Activated T-helper 1 cell treated with anti-CD3 and anti-CD28 coated beads, Interleukin-12 subunit alpha, Interleukin-12 subunit beta, Interleukin-2, Interleukin-4 antibody, amounts not matched to agents 30 ng/mL and 10 ng/mL and 1 ng/mL, durations not matched to agents 14 hours and 24 hours and 36 hours (primary cell): ENCODE measurements around the gene YARS1. TPM values are rescaled to one million over a fixed set of nuclear protein-coding genes. Genes with fewer than 3 reads are reported as not detected.
"Not testable (repeated sequence)": the region's sequence is repeated elsewhere in the genome, so short reads cannot be mapped to it uniquely, and the experiment has no call there.

Experiments
- DNase-seq: peaks from one replicate; pipeline ENCODE4 v3.0.0; 2021; ENCODE audit warnings: low spot score
- H3K27ac Mint-ChIP-seq: one replicate; pipeline ENCODE4 v1.8.0; 2021; ENCODE audit warnings: mild to moderate bottlenecking, mixed read lengths
- H3K27me3 Mint-ChIP-seq: one replicate; pipeline ENCODE4 v1.8.0; 2022; ENCODE audit warnings: mild to moderate bottlenecking, moderate library complexity, mixed read lengths; ENCODE audit not compliant: insufficient read depth
- H3K36me3 Mint-ChIP-seq: one replicate; pipeline ENCODE4 v1.8.0; 2021; ENCODE audit warnings: low read depth, mixed read lengths
- H3K4me1 Mint-ChIP-seq: one replicate; pipeline ENCODE4 v1.8.0; 2021; ENCODE audit warnings: low read depth, mixed read lengths
- H3K4me3 Mint-ChIP-seq: one replicate; pipeline ENCODE4 v1.8.0; 2021; ENCODE audit warnings: mild to moderate bottlenecking, moderate library complexity, mixed read lengths
- H3K9me3 Mint-ChIP-seq: one replicate; pipeline ENCODE4 v1.8.0; 2021; ENCODE audit warnings: mixed read lengths
- intact Hi-C: fragments of 100-400 bp; cut with micrococcal nuclease; formaldehyde crosslinking; loops from one replicate; pipeline ENCODE4 v1.15.1; 2024
- total RNA-seq: library from RNA; stranded (reverse); gene quantifications from 2 replicates; pipeline ENCODE4 v1.2.3, GENCODE V29; 2022

The YARS1 gene
- total RNA-seq, 1 donor from 2014 or later, result 205 TPM

DNA sequence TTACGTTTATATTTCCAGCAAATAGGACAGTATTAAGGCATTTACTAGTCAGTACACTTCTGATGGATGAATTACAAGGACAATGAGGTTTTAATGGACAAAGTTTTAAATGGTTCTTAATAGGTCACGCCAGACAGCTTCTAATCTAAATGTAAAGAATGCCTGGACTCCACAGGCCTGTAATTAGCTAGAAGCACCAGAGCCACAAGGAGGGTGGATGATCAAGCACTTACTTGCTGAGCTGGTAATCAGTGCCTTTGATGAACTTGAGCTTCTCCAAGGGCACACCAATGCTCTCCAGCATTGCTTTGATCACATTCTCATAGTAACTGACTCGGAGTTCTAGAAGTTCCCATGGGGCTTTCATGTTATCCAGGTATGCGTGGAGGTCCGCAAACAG is 6.8 kb downstream of the YARS1 start:
- Mint-ChIP-seq H3K4me3 (no peak overlapping the region), H3K9me3 (no peaks in the 10 kb centered on the region), H3K36me3 (peaks cover 70% of the 10 kb centered on the region), H3K27ac (no peak overlapping the region), H3K4me1 (peaks cover 67% of the 10 kb centered on the region), H3K27me3 (no peaks in the 10 kb centered on the region)
- intact Hi-C loops, result no loop called here
- no peak for DNase-seq

DNA sequence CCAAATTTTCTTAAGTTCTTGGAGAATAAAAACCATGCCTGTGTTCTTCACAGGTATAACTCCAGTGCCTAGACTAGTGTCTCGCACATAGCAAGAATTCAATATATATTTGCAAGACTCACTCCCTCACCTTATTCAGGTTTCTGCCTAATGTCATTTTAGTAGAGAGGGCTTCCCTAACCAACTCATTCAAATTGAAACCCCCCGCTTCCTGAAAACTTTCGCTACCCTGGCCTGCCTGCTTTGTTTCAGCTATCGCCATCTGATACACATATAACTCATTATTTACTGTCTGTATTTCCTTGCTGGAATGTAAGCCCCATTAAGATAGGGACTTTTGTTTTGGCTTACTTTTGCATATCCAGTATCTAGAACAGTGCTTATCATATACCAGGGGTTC is 8.6 kb downstream of the YARS1 start:
- Mint-ChIP-seq H3K27ac (no peak overlapping the region), H3K36me3 (peaks cover 65% of the 10 kb centered on the region), H3K27me3 (no peaks in the 10 kb centered on the region), H3K4me1 (peaks cover 55% of the 10 kb centered on the region), H3K9me3 (no peaks in the 10 kb centered on the region), H3K4me3 (no peak overlapping the region)
- intact Hi-C loops, result no loop called here
- DNase-seq, result no peak

DNA sequence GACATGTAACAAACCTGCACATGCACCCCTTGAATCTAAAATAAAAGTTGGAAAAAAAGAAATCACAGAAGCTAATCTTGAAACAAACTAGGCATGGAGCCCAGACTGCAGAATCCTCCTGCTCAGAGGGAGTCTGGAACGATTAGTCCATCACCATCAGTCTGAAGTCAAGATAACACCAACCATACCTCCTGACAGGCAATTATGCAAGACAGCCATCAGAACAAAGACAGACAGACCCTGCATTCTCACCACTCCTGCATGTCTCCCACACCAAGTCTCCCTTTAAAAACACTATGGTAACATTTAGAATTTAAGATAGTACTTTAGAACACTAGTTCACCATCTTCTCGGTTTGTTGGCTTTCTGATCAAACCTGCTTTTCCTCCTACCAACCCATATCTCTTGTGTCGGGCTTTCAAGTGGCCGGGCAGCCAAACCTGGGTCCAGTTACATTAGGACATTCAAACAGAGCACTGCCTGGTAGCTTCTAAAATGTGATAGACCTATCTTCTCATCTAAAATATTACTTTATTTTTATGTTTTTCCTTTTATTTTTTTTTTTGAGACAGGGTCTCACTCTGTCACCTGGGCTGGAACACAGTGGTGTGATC is 10.1 kb downstream of the YARS1 start:
- H3K4me3 Mint-ChIP-seq, result no peak overlapping the region
- no peaks in the 10 kb centered on the region for H3K27me3 Mint-ChIP-seq
- no peak overlapping the region for H3K27ac Mint-ChIP-seq
- no peaks in the 10 kb centered on the region for H3K9me3 Mint-ChIP-seq
- no peak for DNase-seq
- peaks cover 61% of the 10 kb centered on the region for H3K36me3 Mint-ChIP-seq
- H3K4me1 Mint-ChIP-seq, result peaks cover 46% of the 10 kb centered on the region
- intact Hi-C loops, result no loop called here

DNA sequence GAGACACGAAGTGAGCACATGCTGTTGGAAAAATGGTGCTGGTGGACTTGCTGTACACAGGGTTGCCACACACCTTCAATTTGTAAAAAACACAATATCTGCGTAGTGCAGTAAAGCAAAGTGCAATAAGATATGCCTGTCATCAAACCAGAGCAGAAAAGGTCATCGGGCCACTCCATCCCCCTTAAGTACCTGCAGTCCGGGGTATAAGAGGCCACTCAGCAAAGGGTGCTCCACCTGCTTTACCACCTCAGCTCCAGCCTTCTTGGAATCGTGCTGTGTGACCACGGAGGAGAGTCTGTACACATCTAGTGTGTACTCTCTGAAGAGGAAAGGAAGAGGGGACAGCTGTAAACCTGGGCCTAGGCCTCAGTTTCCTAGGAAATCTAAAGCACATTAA is 10.9 kb downstream of the YARS1 start:
- DNase-seq, result no peak
- H3K9me3 Mint-ChIP-seq, result no peaks in the 10 kb centered on the region
- peaks cover 59% of the 10 kb centered on the region for H3K36me3 Mint-ChIP-seq
- intact Hi-C loops, result no loop called here
- peaks cover 44% of the 10 kb centered on the region for H3K4me1 Mint-ChIP-seq
- H3K4me3 Mint-ChIP-seq, result no peak overlapping the region
- no peak overlapping the region for H3K27ac Mint-ChIP-seq
- H3K27me3 Mint-ChIP-seq, result no peaks in the 10 kb centered on the region

DNA sequence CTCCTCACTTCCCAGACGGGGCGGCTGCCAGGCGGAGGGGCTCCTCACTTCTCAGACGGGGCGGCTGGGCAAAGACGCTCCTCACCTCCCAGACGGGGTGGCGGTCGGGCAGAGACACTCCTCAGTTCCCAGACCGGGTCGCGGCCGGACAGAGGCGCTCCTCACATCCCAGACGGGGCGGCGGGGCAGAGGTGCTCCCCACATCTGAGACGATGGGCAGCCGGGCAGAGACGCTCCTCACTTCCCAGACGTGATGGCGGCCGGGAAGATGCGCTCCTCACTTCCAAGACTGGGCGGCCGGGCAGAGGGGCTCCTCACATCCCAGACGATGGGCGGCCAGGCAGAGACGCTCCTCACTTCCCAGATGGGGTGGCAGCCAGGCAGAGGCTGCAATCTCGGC is 12.7 kb downstream of the YARS1 start:
- intact Hi-C loops, DNase-seq, H3K4me3 Mint-ChIP-seq, H3K9me3 Mint-ChIP-seq, H3K27me3 Mint-ChIP-seq, H3K27ac Mint-ChIP-seq: not testable (repeated sequence)
- Mint-ChIP-seq H3K36me3 (peaks cover 49% of the 10 kb centered on the region), H3K4me1 (peaks cover 38% of the 10 kb centered on the region)

DNA sequence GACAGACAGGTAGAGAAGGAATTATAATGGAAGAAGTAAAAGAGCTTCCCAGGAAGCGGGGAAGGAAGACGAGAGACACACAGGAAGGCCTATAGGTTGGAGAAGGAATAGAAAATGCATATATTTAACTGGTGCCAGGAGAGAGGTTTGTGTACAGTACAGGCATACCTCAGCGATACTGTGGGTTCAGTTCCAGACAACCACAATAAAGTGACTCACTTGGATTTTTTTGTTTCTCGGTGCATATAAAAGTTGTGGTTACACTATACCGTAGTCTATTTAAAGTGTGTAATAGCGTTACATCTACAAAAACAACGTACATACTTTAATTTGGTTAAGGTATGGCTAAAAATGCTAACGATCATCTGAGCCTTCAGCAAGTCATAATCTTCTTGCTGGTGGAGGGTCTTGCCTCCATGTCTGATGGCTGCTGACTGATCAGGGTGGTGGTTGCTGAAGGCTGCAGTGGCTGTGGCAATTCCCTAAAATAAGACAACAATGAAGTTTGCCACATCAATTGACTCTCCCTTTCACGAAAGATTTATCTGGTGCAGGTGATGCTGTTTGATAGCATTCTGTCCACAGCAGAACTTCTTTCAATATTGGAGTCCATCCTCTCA is 16.0 kb downstream of the YARS1 start:
- Mint-ChIP-seq H3K4me1 (peaks cover 50% of the 10 kb centered on the region), H3K27ac (peak overlapping the region; percentile 94), H3K27me3 (no peaks in the 10 kb centered on the region), H3K36me3 (peaks cover 43% of the 10 kb centered on the region), H3K9me3 (no peaks in the 10 kb centered on the region), H3K4me3 (peak overlapping the region; percentile 47)
- intact Hi-C loops, result no loop called here
- peak; percentile 47 for DNase-seq

DNA sequence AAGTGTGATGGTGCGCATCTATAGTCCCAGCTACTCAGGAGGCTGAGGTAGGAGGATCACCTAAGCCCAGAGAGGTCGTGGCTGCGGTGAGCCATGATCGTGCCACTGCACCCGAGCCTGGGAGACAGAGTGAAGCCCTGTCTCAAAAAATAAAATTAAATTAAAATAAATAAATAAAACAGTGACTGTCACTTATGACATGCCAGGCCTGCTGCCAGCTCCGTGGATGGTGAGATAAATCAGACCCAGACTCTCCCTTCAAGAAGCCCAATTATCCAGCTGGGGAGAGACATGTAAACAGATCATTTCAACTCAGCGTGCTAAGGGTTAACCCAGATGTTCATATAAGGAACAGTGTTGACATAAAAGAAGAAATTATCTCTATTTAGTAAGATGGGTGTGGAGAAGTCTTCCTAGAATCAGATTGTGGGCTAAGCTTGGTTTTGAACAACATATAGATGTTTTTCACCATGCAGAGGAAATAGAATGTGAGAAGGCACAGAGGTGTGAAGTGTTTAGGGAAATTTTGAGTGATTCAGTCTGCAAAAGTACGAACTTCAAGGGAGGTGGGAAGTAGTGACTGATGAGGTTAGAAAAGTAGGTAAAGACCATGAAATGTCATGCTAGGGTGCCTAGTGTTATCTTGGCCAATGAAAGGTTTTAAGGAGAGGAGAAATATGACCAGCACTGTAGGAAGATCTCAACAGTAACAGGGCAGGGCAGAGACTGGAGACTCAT is 18.3 kb downstream of the YARS1 start:
- Mint-ChIP-seq H3K9me3 (no peaks in the 10 kb centered on the region), H3K4me3 (peak overlapping the region; percentile 68), H3K27ac (peak overlapping the region; percentile 96), H3K36me3 (peaks cover 34% of the 10 kb centered on the region), H3K4me1 (peaks cover 47% of the 10 kb centered on the region), H3K27me3 (no peaks in the 10 kb centered on the region)
- DNase-seq, result peak; percentile 49
- intact Hi-C loops, result loop anchor here (1.0 to 5.0 kb wide), 5 partner anchors 18 to 183 kb away; partner anchors contain the start of genes RBBP4, S100PBP and YARS1

DNA sequence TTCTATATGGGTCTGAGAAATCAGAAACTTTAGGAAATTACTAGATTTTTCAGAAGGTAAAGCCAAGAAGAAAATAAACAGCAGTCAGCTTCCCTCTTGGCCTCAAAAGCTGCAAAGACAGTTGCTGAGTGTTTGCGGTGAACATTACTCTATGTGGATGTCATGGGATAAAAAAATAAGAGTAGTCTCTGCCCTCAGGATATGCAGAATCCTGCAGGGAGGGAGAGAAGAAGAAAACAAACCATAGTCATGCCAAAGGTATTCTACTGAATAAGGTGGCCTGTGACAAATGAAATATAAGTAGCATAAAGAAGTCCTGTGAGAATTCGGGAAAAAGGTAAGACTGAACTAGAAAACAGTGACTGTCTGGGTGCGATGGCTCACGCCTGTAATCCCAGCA is 19.0 kb downstream of the YARS1 start:
- H3K36me3 Mint-ChIP-seq, result peaks cover 37% of the 10 kb centered on the region
- no peak for DNase-seq
- peaks cover 51% of the 10 kb centered on the region for H3K4me1 Mint-ChIP-seq
- H3K9me3 Mint-ChIP-seq, result no peaks in the 10 kb centered on the region
- intact Hi-C loops, result loop anchor here (1.0 to 5.0 kb wide), 2 partner anchors 25 to 184 kb away; no protein-coding TSS in a partner anchor
- H3K4me3 Mint-ChIP-seq, result peak overlapping the region; percentile 61
- H3K27me3 Mint-ChIP-seq, result no peaks in the 10 kb centered on the region
- H3K27ac Mint-ChIP-seq, result peak overlapping the region; percentile 88

DNA sequence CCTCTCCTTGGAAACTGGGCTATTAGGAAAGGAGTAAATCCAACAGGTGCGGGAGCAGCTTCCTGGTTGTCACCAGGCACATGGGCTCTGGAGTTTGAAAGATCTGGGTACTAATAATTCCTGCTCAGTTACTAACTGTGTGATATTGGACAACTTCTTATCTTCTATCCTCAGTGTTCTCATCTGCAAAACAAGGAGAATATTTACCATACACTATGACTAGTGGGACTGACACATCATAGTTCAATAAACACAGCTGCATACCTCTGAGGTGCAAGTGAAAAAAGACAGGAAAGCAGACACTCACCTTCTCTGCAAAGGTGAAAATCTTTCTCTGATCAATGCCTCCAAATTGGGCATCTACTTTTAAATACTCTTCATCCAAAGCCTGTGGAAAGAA is 19.7 kb downstream of the YARS1 start:
- H3K27ac Mint-ChIP-seq, result peak overlapping the region; percentile 47
- intact Hi-C loops, result loop anchor here (5.0 kb wide), 1 partner anchor 185 kb away; no protein-coding TSS in a partner anchor
- no peaks in the 10 kb centered on the region for H3K27me3 Mint-ChIP-seq
- H3K4me3 Mint-ChIP-seq, result no peak overlapping the region
- H3K9me3 Mint-ChIP-seq, result no peaks in the 10 kb centered on the region
- no peak for DNase-seq
- H3K36me3 Mint-ChIP-seq, result peaks cover 39% of the 10 kb centered on the region
- H3K4me1 Mint-ChIP-seq, result peaks cover 53% of the 10 kb centered on the region

DNA sequence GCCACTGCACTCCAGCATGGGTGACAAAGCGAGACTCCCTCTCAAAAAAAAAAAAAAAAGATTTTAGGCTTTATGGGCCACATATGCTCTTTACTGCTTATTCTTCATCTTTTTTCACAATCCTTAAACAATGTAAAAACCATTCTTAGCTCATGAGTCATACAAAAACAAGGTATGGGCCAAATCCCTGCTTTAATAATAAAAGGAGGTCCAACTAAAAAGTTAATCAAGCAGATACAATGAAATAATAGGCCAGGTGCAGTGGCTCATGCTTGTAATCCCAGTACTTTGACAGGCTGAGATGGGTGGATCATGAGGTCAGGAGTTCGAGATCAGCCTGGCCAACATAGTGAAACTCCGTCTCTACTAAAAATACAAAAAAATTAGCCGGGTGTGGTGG is 21.4 kb downstream of the YARS1 start:
- intact Hi-C loops, result loop anchor here (5.0 kb wide), 1 partner anchor 187 kb away; no protein-coding TSS in a partner anchor
- H3K4me3 Mint-ChIP-seq, H3K27ac Mint-ChIP-seq, DNase-seq, H3K27me3 Mint-ChIP-seq, H3K9me3 Mint-ChIP-seq: not testable (repeated sequence)
- peaks cover 45% of the 10 kb centered on the region for H3K36me3 Mint-ChIP-seq
- peaks cover 46% of the 10 kb centered on the region for H3K4me1 Mint-ChIP-seq

DNA sequence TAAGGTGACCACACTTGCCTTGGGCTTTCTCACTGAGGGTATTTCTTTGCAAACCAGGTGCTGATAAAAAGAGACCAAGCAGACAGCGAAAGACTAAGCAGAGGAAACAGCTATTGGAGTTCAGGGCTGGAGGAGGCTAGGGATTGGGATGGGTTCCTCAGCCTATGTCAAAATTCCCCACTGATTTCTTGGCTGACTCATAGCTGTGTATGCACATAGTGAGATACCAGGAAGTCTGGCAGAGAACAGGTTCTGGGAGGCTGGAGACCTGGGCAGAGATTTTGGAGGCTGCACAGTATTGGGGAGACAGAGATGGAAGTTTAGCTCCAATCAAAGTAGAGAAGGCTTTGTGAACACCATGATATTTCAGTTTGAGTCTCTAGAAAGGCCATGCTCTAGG is 25.3 kb downstream of the YARS1 start:
- H3K4me1 Mint-ChIP-seq, result peaks cover 19% of the 10 kb centered on the region
- intact Hi-C loops, result no loop called here
- H3K27ac Mint-ChIP-seq, result peak overlapping the region; percentile 37
- H3K36me3 Mint-ChIP-seq, result peaks cover 31% of the 10 kb centered on the region
- H3K9me3 Mint-ChIP-seq, result no peaks in the 10 kb centered on the region
- H3K4me3 Mint-ChIP-seq, result no peak overlapping the region
- H3K27me3 Mint-ChIP-seq, result no peaks in the 10 kb centered on the region
- no peak for DNase-seq

DNA sequence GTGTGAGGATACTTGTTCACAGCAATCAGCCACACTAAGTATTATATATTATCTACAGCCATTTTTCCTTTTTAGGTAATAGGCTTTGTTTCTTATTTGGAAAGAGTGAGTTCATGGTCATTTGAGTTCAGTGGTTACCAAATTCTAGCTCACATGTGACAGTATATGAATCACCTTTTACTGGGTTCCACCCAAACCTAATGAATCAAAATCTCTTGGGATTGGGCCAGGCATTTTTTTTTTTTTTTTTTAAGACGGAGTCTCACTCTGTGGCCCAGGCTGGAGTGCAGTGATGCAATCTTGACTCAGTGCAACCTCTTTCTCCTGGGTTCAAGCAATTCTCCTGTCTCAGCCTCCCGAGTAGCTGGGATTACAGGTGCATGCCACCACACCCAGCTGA is 27.8 kb downstream of the YARS1 start:
- H3K27me3 Mint-ChIP-seq, H3K27ac Mint-ChIP-seq, H3K9me3 Mint-ChIP-seq, DNase-seq, intact Hi-C loops, H3K4me3 Mint-ChIP-seq: not testable (repeated sequence)
- Mint-ChIP-seq H3K4me1 (peaks cover 19% of the 10 kb centered on the region), H3K36me3 (peaks cover 44% of the 10 kb centered on the region)

DNA sequence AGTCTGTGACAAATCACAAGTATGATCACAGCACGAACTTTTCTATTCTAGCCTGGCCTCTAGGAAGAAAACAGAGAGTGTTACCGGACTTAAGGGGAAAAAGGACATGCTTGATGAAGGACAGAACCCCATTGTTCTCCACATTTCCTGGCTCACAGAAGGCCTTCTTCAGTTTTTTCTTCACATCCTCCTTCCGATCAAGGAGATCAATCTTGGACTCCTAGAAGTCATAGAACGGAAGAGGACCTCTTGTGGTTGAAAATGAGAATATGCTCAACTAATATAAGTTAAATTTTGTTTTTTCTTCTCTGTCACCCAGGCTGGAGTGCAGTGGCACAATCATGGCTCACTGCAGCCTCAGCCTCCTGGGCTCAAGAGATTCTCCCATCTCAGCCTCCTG is 30.3 kb downstream of the YARS1 start:
- peak overlapping the region; percentile 1 for H3K27ac Mint-ChIP-seq
- H3K4me3 Mint-ChIP-seq, result no peak overlapping the region
- H3K36me3 Mint-ChIP-seq, result peaks cover 49% of the 10 kb centered on the region
- DNase-seq, result no peak
- H3K9me3 Mint-ChIP-seq, result no peaks in the 10 kb centered on the region
- peaks cover 3% of the 10 kb centered on the region for H3K4me1 Mint-ChIP-seq
- no peaks in the 10 kb centered on the region for H3K27me3 Mint-ChIP-seq
- intact Hi-C loops, result no loop called here
